Measurements from ENCODE around the gene CHST15.

Gene CHST15

GRCh38 chr10:124007773-124008145, 85.6 kb downstream of the CHST15 start:
- no peak for FAIRE-seq

- FAIRE-seq: no peak
These were observed 86.2 kb downstream of the CHST15 start for GRCh38 chr10:124007102-124007772.

- FAIRE-seq: no peak
These were observed 86.9 kb downstream of the CHST15 start for GRCh38 chr10:124006526-124006925.

GRCh38 chr10:124005991-124006392, 87.4 kb downstream of the CHST15 start:
- FAIRE-seq: no peak

- no peak for FAIRE-seq
These were observed 88.3 kb downstream of the CHST15 start for GRCh38 chr10:124005091-124005490.

- FAIRE-seq: no peak
These were observed 88.8 kb downstream of the CHST15 start for GRCh38 chr10:124004663-124005004.

- no peak for FAIRE-seq
These were observed 89.3 kb downstream of the CHST15 start for GRCh38 chr10:124003871-124004662.

- FAIRE-seq: no peak
These were observed 89.9 kb downstream of the CHST15 start for GRCh38 chr10:124003481-124003870.

- no peak for FAIRE-seq
These were observed 90.4 kb downstream of the CHST15 start for GRCh38 chr10:124003070-124003419.

GRCh38 chr10:124002391-124003069, 90.9 kb downstream of the CHST15 start:
- no peak for FAIRE-seq

GRCh38 chr10:124001391-124002148, 91.8 kb downstream of the CHST15 start:
- no peak for FAIRE-seq

- FAIRE-seq: no peak
These were observed 92.6 kb downstream of the CHST15 start for GRCh38 chr10:124000792-124001201.

- FAIRE-seq: no peak
These were observed 93.3 kb downstream of the CHST15 start for GRCh38 chr10:123999956-124000615.

- FAIRE-seq: no peak
These were observed 94.1 kb downstream of the CHST15 start for GRCh38 chr10:123999261-123999660.

- no peak for FAIRE-seq
These were observed 94.9 kb downstream of the CHST15 start for GRCh38 chr10:123998197-123999141.

GRCh38 chr10:123997486-123998196, 95.8 kb downstream of the CHST15 start:
- FAIRE-seq: no peak

- no peak for FAIRE-seq
These were observed 96.4 kb downstream of the CHST15 start for GRCh38 chr10:123997013-123997412.

GRCh38 chr10:123996302-123996701, 97.1 kb downstream of the CHST15 start:
- no peak for FAIRE-seq

GRCh38 chr10:123995461-123996131, 97.8 kb downstream of the CHST15 start:
- FAIRE-seq: no peak

- no peak for FAIRE-seq
These were observed 98.3 kb downstream of the CHST15 start for GRCh38 chr10:123995082-123995460.
